Measurements from ENCODE around the gene NFIX.

NFIX gene

DNA sequence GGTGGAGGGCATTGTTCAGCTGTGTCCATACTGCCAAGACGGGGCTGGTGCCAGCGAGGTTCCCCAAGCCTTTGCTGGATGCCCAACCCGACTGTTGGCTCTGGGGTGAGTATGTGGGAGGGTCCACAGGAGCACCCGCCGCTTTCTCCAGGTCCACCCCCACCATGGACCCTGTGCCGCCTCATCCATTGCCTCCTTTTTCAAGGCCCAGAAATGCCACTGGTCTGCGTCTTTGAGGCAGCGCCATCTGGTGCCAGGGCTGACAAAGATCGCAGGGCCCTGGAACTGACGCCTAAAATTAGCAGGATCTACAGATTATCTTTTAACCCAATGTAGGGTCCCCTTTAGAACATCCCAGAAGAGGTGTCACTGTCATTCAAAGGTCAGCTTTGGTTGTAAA, 34.6 kb downstream of the NFIX start:
- peak; percentile 46 for TF ChIP-seq CTCF (conservative IDR thresholded peaks at IDR 0.05; ENCODE audit: low read depth, low read length)
- no peak overlapping the region for H3K4me3 ChIP-seq (ENCODE audit: low read length)
- no peak for DNase-seq (ENCODE audit: low read depth)

GRCh38 chr19:13031917-13032623, 36.8 kb downstream of the NFIX start:
- TF ChIP-seq CTCF (conservative IDR thresholded peaks at IDR 0.05; ENCODE audit: low read depth, low read length): no peak
- no peak for DNase-seq (ENCODE audit: low read depth)
- no peak overlapping the region for H3K4me3 ChIP-seq (ENCODE audit: low read length)

DNA sequence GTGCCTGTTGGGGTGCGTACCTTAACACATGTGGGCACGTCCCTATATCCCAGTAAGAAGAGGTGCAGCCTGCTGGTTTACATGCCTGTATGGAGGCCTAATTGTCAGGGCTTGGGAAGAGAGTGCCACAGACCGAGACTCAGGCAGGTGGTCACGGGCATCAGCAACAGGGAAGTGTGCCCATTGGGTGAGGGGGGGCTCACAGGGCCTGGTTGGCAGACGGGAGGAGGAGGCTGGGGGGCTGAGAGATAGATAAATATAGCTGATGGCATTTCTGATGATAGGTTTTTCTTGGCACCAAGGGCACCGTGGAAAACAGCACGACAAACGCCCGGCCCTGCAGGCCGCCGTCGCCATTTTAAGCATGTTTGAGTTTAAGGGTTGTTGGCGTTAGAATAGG, 37.6 kb downstream of the NFIX start:
- TF ChIP-seq CTCF (conservative IDR thresholded peaks at IDR 0.05; ENCODE audit: low read depth, low read length): no peak
- H3K4me3 ChIP-seq (ENCODE audit: low read length): no peak overlapping the region

GRCh38 chr19:13033244-13033643, 38.0 kb downstream of the NFIX start:
- DNase-seq (ENCODE audit: low read depth): no peak
- no peak overlapping the region for H3K4me3 ChIP-seq (ENCODE audit: low read length)
- TF ChIP-seq CTCF (conservative IDR thresholded peaks at IDR 0.05; ENCODE audit: low read depth, low read length): peak; percentile 28

More for the DNA sequence above, 37.6 kb downstream of the NFIX start:
- no peak for DNase-seq (ENCODE audit: low read depth)

DNA sequence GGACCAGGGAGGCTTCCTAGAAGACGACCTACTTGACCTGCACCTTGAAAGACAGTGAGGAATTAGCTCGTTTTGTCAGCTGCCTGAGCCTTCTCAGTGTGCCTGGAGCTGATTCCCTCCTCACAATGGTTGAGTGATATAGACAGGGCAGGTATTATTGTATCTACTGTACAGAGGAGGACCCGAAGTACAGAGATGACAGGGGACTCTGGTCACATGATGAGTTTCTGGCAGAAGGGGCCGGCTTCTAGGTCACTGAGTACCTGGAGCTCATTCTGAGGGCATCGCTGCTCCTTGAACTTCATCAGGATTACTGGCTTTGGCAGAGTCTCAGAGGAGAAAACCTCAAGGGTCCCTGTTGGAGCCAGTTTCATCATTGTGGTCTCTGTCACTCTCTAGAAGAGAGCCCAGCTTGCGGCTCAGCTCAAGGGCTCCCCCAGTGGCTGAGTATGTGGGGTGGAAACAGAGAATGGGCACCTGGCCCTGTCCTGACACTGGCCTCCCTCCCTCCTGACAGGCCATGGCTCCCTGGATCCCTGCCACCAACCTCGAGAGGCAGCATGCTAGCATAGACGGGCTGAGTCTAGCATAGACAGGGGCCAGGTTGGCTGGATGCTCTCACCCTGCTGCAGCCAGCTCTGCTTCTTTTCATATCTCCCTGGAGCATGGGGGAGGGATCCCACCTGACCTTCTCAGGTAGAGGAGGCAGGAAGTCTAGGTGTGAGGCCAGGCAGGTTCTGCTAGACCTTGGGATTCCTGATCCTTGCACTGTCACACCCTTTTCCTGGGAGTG, 38.7 kb downstream of the NFIX start:
- no peak overlapping the region for H3K4me3 ChIP-seq (ENCODE audit: low read length)
- TF ChIP-seq CTCF (conservative IDR thresholded peaks at IDR 0.05; ENCODE audit: low read depth, low read length): peak; percentile 81
- DNase-seq (ENCODE audit: low read depth): no peak

GRCh38 chr19:13034636-13035035, 39.4 kb downstream of the NFIX start:
- no peak for DNase-seq (ENCODE audit: low read depth)
- no peak for TF ChIP-seq CTCF (conservative IDR thresholded peaks at IDR 0.05; ENCODE audit: low read depth, low read length)
- H3K4me3 ChIP-seq (ENCODE audit: low read length): no peak overlapping the region

Measured in retinal pigment epithelial cell (primary cell).